Chondrocyte (in vitro differentiated cells): ENCODE measurements around the gene SLC16A8. TPM values are rescaled to one million over a fixed set of nuclear protein-coding genes. Genes with fewer than 3 reads are reported as not detected.
A peak's percentile ranks its signal among the peaks of the same experiment; 100 is the strongest.

Experiments used
- DNase-seq: peaks from one replicate; pipeline ENCODE4 v3.0.0; 2021; ENCODE audit warnings: mixed read lengths, low spot score
- H3K27ac Mint-ChIP-seq: one replicate; pipeline ENCODE4 v1.8.0; 2021; ENCODE audit warnings: mild to moderate bottlenecking, moderate library complexity, mixed read lengths; ENCODE audit not compliant: unreplicated experiment
- H3K27me3 Mint-ChIP-seq: 2 replicates; pipeline ENCODE4 v1.8.0; 2021; ENCODE audit warnings: low read depth, mixed read lengths
- H3K36me3 Mint-ChIP-seq: 2 replicates; pipeline ENCODE4 v1.8.0; 2021; ENCODE audit warnings: low read depth, mixed read lengths
- H3K4me1 Mint-ChIP-seq: 2 replicates; pipeline ENCODE4 v1.8.0; 2021; ENCODE audit warnings: low read depth, mild to moderate bottlenecking, mixed read lengths
- H3K4me3 Mint-ChIP-seq: one replicate; pipeline ENCODE4 v1.8.0; 2021; ENCODE audit warnings: mild to moderate bottlenecking, moderate library complexity, mixed read lengths; ENCODE audit not compliant: unreplicated experiment
- H3K9me3 Mint-ChIP-seq: 2 replicates; pipeline ENCODE4 v1.8.0; 2021; ENCODE audit warnings: low read depth, mixed read lengths
- CTCF ChIP-seq: fragments of 200-600 bp; sonication (generic); IDR thresholded peaks from 2 replicates; pipeline ENCODE4 v1.5.0; 2021; ENCODE audit warnings: antibody characterized with exemption, mild to moderate bottlenecking, moderate library complexity
- total RNA-seq: library from RNA; stranded (reverse); gene quantifications from 3 replicates; pipeline ENCODE4 v1.2.1, GENCODE V29; 2021

Gene SLC16A8
- total RNA-seq, 1 donor from 2014 or later = 0.50 TPM

GRCh38 chr22:38071421-38072321 lies 12.3 kb downstream of the SLC16A8 start:
- no peaks in the 10 kb centered on the region for H3K9me3 Mint-ChIP-seq
- no peak for TF ChIP-seq CTCF
- peaks cover 24% of the 10 kb centered on the region for H3K4me1 Mint-ChIP-seq
- H3K4me3 Mint-ChIP-seq = no peak overlapping the region
- DNase-seq = no peak
- H3K36me3 Mint-ChIP-seq = peaks cover 8% of the 10 kb centered on the region
- no peak overlapping the region for H3K27ac Mint-ChIP-seq
- H3K27me3 Mint-ChIP-seq = no peaks in the 10 kb centered on the region

- peak overlapping the region; percentile 97 for H3K27ac Mint-ChIP-seq
- no peak overlapping the region for H3K4me3 Mint-ChIP-seq
- peaks cover 10% of the 10 kb centered on the region for H3K36me3 Mint-ChIP-seq
- peaks cover 24% of the 10 kb centered on the region for H3K4me1 Mint-ChIP-seq
- no peaks in the 10 kb centered on the region for H3K27me3 Mint-ChIP-seq
- H3K9me3 Mint-ChIP-seq = no peaks in the 10 kb centered on the region
- no peak for DNase-seq
- no peak for TF ChIP-seq CTCF
These were observed 13.6 kb downstream of the SLC16A8 start for GRCh38 chr22:38070250-38070921.

GRCh38 chr22:38069372-38070249 lies 14.4 kb downstream of the SLC16A8 start:
- H3K27ac Mint-ChIP-seq = peak overlapping the region; percentile 97
- peak; percentile 99 for TF ChIP-seq CTCF
- H3K27me3 Mint-ChIP-seq = no peaks in the 10 kb centered on the region
- no peaks in the 10 kb centered on the region for H3K9me3 Mint-ChIP-seq
- peak overlapping the region; percentile 51 for H3K4me3 Mint-ChIP-seq
- H3K4me1 Mint-ChIP-seq = peaks cover 24% of the 10 kb centered on the region
- H3K36me3 Mint-ChIP-seq = peaks cover 14% of the 10 kb centered on the region
- DNase-seq = no peak

- no peaks in the 10 kb centered on the region for H3K9me3 Mint-ChIP-seq
- H3K27me3 Mint-ChIP-seq = no peaks in the 10 kb centered on the region
- peaks cover 24% of the 10 kb centered on the region for H3K4me1 Mint-ChIP-seq
- no peak for TF ChIP-seq CTCF
- H3K36me3 Mint-ChIP-seq = peaks cover 14% of the 10 kb centered on the region
- H3K27ac Mint-ChIP-seq = peak overlapping the region; percentile 97
- no peak for DNase-seq
- peak overlapping the region; percentile 51 for H3K4me3 Mint-ChIP-seq
These were observed 15.2 kb downstream of the SLC16A8 start for GRCh38 chr22:38068641-38069371.
